IMR-90 (cell line): ENCODE measurements around the gene TLX1. TPM values are rescaled to one million over a fixed set of nuclear protein-coding genes. Genes with fewer than 3 reads are reported as not detected.

Experiments
- ATAC-seq: fragments of 200-7000 bp; cut with Tn5 transposase; 2 replicates; pipeline ENCODE4 v1.9.1; 2020; ENCODE audit warnings: low read depth, mild to moderate bottlenecking, moderate library complexity
- BruUV-seq: library from RNA; stranded (reverse); fragments of 400-500 nt; replicated peaks from 2 replicates; lab custom pipeline; 2021; lab: Mats Ljungman, UMichigan
- CTCF ChIA-PET: fragments of 300-600 bp; formaldehyde crosslinking; extraction: SDS; loops from one replicate; lab custom pipeline; 2021; ENCODE audit warnings: antibody characterized with exemption; lab: Yijun Ruan, JAX
- POLR2A ChIA-PET: fragments of 300-600 bp; sonication (Branson Sonifier 250); formaldehyde crosslinking; loops from one replicate; lab custom pipeline; 2022; ENCODE audit warnings: antibody characterized with exemption; ENCODE audit not compliant: unreplicated experiment; lab: Charles Lee
- DNase-seq: peaks from one replicate; pipeline ENCODE4 v3.0.0; 2013
- H2AFZ ChIP-seq: replicated peaks from 2 replicates; pipeline ENCODE3; 2013; ENCODE audit warnings: low read length, mild to moderate bottlenecking; ENCODE audit not compliant: poor library complexity
- H2AK5ac ChIP-seq: 2 replicates; pipeline ENCODE4 v1.6.1; 2013; ENCODE audit warnings: low read depth, low read length, inconsistent platforms
- H2AK9ac ChIP-seq: replicated peaks from 2 replicates; pipeline ENCODE3; 2013; ENCODE audit warnings: mild to moderate bottlenecking, low read depth, low read length, moderate library complexity; ENCODE audit not compliant: poor library complexity
- H2BK120ac ChIP-seq: 2 replicates; pipeline ENCODE4 v1.6.1; 2013; ENCODE audit warnings: low read depth, low read length, inconsistent platforms
- H2BK15ac ChIP-seq: 3 replicates; pipeline ENCODE4 v1.6.1; 2013; ENCODE audit warnings: low read depth, low read length, inconsistent platforms
- H2BK20ac ChIP-seq: 2 replicates; pipeline ENCODE4 v1.6.1; 2013; ENCODE audit warnings: low read depth, mild to moderate bottlenecking, inconsistent platforms, low read length, moderate library complexity
- H2BK5ac ChIP-seq: 2 replicates; pipeline ENCODE4 v1.6.1; 2013; ENCODE audit warnings: mild to moderate bottlenecking, low read depth, low read length, inconsistent platforms; ENCODE audit not compliant: poor library complexity, severe bottlenecking
- H3K14ac ChIP-seq: replicated peaks from 2 replicates; pipeline ENCODE4 v1.6.1; 2013; ENCODE audit warnings: low read depth, low read length, inconsistent platforms
- H3K18ac ChIP-seq: 2 replicates; pipeline ENCODE4 v1.6.1; 2013; ENCODE audit warnings: low read depth, low read length, control low read depth
- H3K23ac ChIP-seq: 2 replicates; pipeline ENCODE4 v1.6.1; 2013; ENCODE audit warnings: low read depth, low read length, inconsistent platforms
- H3K27ac ChIP-seq: 2 replicates; pipeline ENCODE4 v1.5.1; 2013; ENCODE audit warnings: mild to moderate bottlenecking, control low read depth, low read length; ENCODE audit not compliant: insufficient read depth
- H3K27me3 ChIP-seq: 2 replicates; pipeline ENCODE4 v1.6.1; 2013; ENCODE audit warnings: low read length; ENCODE audit not compliant: control insufficient read depth, insufficient read depth
- H3K36me3 ChIP-seq: 2 replicates; pipeline ENCODE4 v1.6.1; 2013; ENCODE audit warnings: low read length, mixed read lengths; ENCODE audit not compliant: control insufficient read depth, insufficient read depth
- H3K4ac ChIP-seq: 2 replicates; pipeline ENCODE4 v1.6.1; 2013; ENCODE audit warnings: low read depth, low read length, inconsistent platforms
- H3K4me1 ChIP-seq: 2 replicates; pipeline ENCODE4 v1.6.1; 2013; ENCODE audit warnings: low read length, mixed read lengths; ENCODE audit not compliant: control insufficient read depth, insufficient read depth
- H3K4me2 ChIP-seq: 2 replicates; pipeline ENCODE4 v1.6.1; 2013; ENCODE audit warnings: low read depth, mild to moderate bottlenecking, control low read depth, low read length, moderate library complexity
- H3K4me3 ChIP-seq: 2 replicates; pipeline ENCODE4 v1.5.1; 2013; ENCODE audit warnings: low read depth, mild to moderate bottlenecking, control low read depth, low read length, moderate library complexity; ENCODE audit not compliant: insufficient read depth
- H3K56ac ChIP-seq: 2 replicates; pipeline ENCODE4 v1.6.1; 2013; ENCODE audit warnings: low read length, inconsistent platforms; ENCODE audit not compliant: insufficient read depth; ENCODE audit errors: extremely low read depth
- H3K79me1 ChIP-seq, 2 experiments: 2 replicates each; pipeline ENCODE4 v1.6.1; 2013; ENCODE audit warnings: low read length in 2 of 2, inconsistent platforms in 1 of 2, low read depth in 1 of 2
- H3K9ac ChIP-seq: 2 replicates; pipeline ENCODE4 v1.6.1; 2013; ENCODE audit warnings: low read depth, low read length, control low read depth
- H3K9me1 ChIP-seq: 2 replicates; pipeline ENCODE4 v1.6.1; 2013; ENCODE audit warnings: low read length, inconsistent platforms; ENCODE audit not compliant: insufficient read depth
- H3K9me3 ChIP-seq: 2 replicates; pipeline ENCODE4 v1.6.1; 2013; ENCODE audit warnings: low read length; ENCODE audit not compliant: control insufficient read depth, insufficient read depth
- H4K20me1 ChIP-seq: 2 replicates; pipeline ENCODE4 v1.6.1; 2013; ENCODE audit warnings: low read length, inconsistent platforms; ENCODE audit not compliant: insufficient read depth
- H4K5ac ChIP-seq: 2 replicates; pipeline ENCODE4 v1.6.1; 2013; ENCODE audit warnings: mild to moderate bottlenecking, low read depth, low read length, control low read depth
- H4K8ac ChIP-seq, 2 experiments: 2 replicates each; pipeline ENCODE4 v1.6.1; 2013; ENCODE audit warnings: low read depth in 2 of 2, low read length in 2 of 2, control low read depth in 1 of 2, inconsistent platforms in 1 of 2
- H4K91ac ChIP-seq: 2 replicates; pipeline ENCODE4 v1.6.1; 2013; ENCODE audit warnings: low read depth, low read length, inconsistent platforms; ENCODE audit not compliant: insufficient read depth
- BHLHE40 ChIP-seq: fragments of 150-350 bp; IDR thresholded peaks from 2 replicates; pipeline ENCODE4 v1.6.1; 2016; ENCODE audit warnings: mild to moderate bottlenecking, low read depth, low read length
- CEBPB ChIP-seq: IDR thresholded peaks from 2 replicates; pipeline ENCODE4 v1.6.1; 2012; ENCODE audit warnings: low read depth, low read length, improper control_type of control experiment
- CHD1 ChIP-seq: IDR thresholded peaks from 2 replicates; pipeline ENCODE4 v1.6.1; 2012; ENCODE audit warnings: low read depth, low read length, improper control_type of control experiment
- CTCF ChIP-seq: conservative IDR thresholded peaks from 2 replicates; pipeline ENCODE4 v1.5.1; 2012; ENCODE audit warnings: mild to moderate bottlenecking, low read depth, low read length, improper control_type of control experiment
- ELK1 ChIP-seq: fragments of 150-350 bp; IDR thresholded peaks from 2 replicates; pipeline ENCODE4 v1.6.1; 2016; ENCODE audit warnings: low read depth, mild to moderate bottlenecking, low read length, moderate library complexity, borderline replicate concordance
- FOS ChIP-seq: fragments of 150-350 bp; IDR thresholded peaks from 2 replicates; pipeline ENCODE4 v1.6.1; 2016; ENCODE audit warnings: low read depth, low read length
- MAFK ChIP-seq: IDR thresholded peaks from 2 replicates; pipeline ENCODE4 v1.6.1; 2012; ENCODE audit warnings: low read depth, low read length, improper control_type of control experiment
- MAZ ChIP-seq: IDR thresholded peaks from 2 replicates; pipeline ENCODE4 v1.6.1; 2012; ENCODE audit warnings: low read depth, mild to moderate bottlenecking, low read length, improper control_type of control experiment, moderate library complexity, borderline replicate concordance
- MXI1 ChIP-seq: IDR thresholded peaks from 2 replicates; pipeline ENCODE4 v1.6.1; 2012; ENCODE audit warnings: low read depth, mild to moderate bottlenecking, low read length, moderate library complexity, borderline replicate concordance
- NFE2L2 ChIP-seq: fragments of 150-350 bp; IDR thresholded peaks from 2 replicates; pipeline ENCODE4 v1.6.1; 2016; ENCODE audit warnings: low read depth, mild to moderate bottlenecking, low read length
- POLR2A ChIP-seq: IDR thresholded peaks from 2 replicates; pipeline ENCODE4 v1.6.1; 2012; ENCODE audit warnings: mild to moderate bottlenecking, low read depth, low read length
- RAD21 ChIP-seq: IDR thresholded peaks from 2 replicates; pipeline ENCODE4 v1.6.1; 2012; ENCODE audit warnings: low read length, improper control_type of control experiment
- RCOR1 ChIP-seq: IDR thresholded peaks from 2 replicates; pipeline ENCODE4 v1.6.1; 2012; ENCODE audit warnings: mild to moderate bottlenecking, low read length, improper control_type of control experiment; ENCODE audit not compliant: insufficient replicate concordance
- RFX5 ChIP-seq: IDR thresholded peaks from 2 replicates; pipeline ENCODE4 v1.8.0; 2012; ENCODE audit warnings: low read depth, mild to moderate bottlenecking, low read length, moderate library complexity
- SMC3 ChIP-seq: fragments of 150-350 bp; IDR thresholded peaks from 2 replicates; pipeline ENCODE4 v1.6.1; 2016; ENCODE audit warnings: low read depth, mild to moderate bottlenecking, antibody characterized with exemption, low read length, moderate library complexity
- USF2 ChIP-seq: fragments of 150-350 bp; IDR thresholded peaks from 2 replicates; pipeline ENCODE4 v1.6.1; 2017; ENCODE audit warnings: mild to moderate bottlenecking, antibody characterized with exemption, low read length, low read depth
- WGBS, 2 experiments: methylation state at CpG; one replicate each; pipeline versions ENCODE4 v1.1.5 to v1.1.7; 2013; ENCODE audit warnings: missing lambda C conversion rate in 2 of 2; ENCODE audit not compliant: insufficient read length in 1 of 2; ENCODE audit errors: extremely low coverage in 2 of 2; 5-methylcytosine and 5-hydroxymethylcytosine counted together
- dilution Hi-C: fragments of 300-500 bp; cut with HindIII; formaldehyde crosslinking; loops from one replicate; pipeline ENCODE4 v1.14.3; 2018; ENCODE audit warnings: low sequenced_read_pairs; ENCODE audit not compliant: unreplicated experiment
- in situ Hi-C: fragments of 300-500 bp; cut with MboI; formaldehyde crosslinking; loops from 3 replicates; pipeline ENCODE4 v1.14.3; 2019; ENCODE audit warnings: low sequenced_read_pairs, inconsistent platforms, mixed read lengths
- intact Hi-C: fragments of 100-400 bp; cut with micrococcal nuclease; formaldehyde crosslinking; loops from 2 replicates; pipeline ENCODE4 v1.10.0; 2022
- polyA plus RNA-seq, 3 experiments: library from polyadenylated mRNA; depleted of rRNA; stranded (reverse); fragments of >200 nt; gene quantifications; 2 replicates each; pipeline ENCODE4 v1.2.3, GENCODE V29; 2012; ENCODE audit warnings: low replicate concordance in 1 of 3
- total RNA-seq: library from RNA; depleted of rRNA; stranded (reverse); fragments of >200 nt; gene quantifications from 2 replicates; pipeline ENCODE4 v1.2.3, GENCODE V29; 2012

Gene TLX1
- total and polyA plus RNA-seq, 2 of the 4 experiments (the other 2 are of a cell fraction) = not detected

- Histone ChIP-seq H3K9me3 (no peaks in the 10 kb centered on the region), H3K27me3 (peaks cover 71% of the 10 kb centered on the region), H3K79me1 (no peaks in the 10 kb centered on the region), H3K4ac (no peak overlapping the region), H3K14ac (no peak overlapping the region), H3K23ac (no peak overlapping the region), H2AK9ac (no peak overlapping the region), H4K91ac (no peak overlapping the region), H3K56ac (no peak overlapping the region), H2AFZ (peak overlapping the region; percentile 59), H3K9ac (no peak overlapping the region), H3K4me3 (no peak overlapping the region), H3K18ac (no peak overlapping the region), H4K5ac (no peak overlapping the region), H3K27ac (no peak overlapping the region), H2AK5ac (no peak overlapping the region), H3K36me3 (no peaks in the 10 kb centered on the region), H2BK20ac (no peak overlapping the region), H4K20me1 (no peaks in the 10 kb centered on the region), H2BK120ac (no peak overlapping the region), H2BK5ac (no peak overlapping the region), H3K4me2 (no peak overlapping the region), H3K9me1 (no peaks in the 10 kb centered on the region), H2BK15ac (no peak overlapping the region), H3K4me1 (no peaks in the 10 kb centered on the region), H4K8ac (no peak overlapping the region)
- WGBS, 2 experiments = no CpG with 5 or more reads among the region's 2 CpGs
- DNase-seq = no peak
- CTCF ChIA-PET = no interaction called here
- BruUV-seq = no TSS peak
- TF ChIP-seq POLR2A (no peak), MAZ (no peak), CEBPB (no peak), CHD1 (no peak), NFE2L2 (no peak), MXI1 (no peak), MAFK (no peak), BHLHE40 (no peak), FOS (no peak), SMC3 (no peak), RAD21 (no peak), RCOR1 (no peak), CTCF (no peak), ELK1 (no peak), USF2 (no peak), RFX5 (no peak)
- POLR2A ChIA-PET = no interaction called here
- intact Hi-C loops (no loop called here), dilution Hi-C loops (no loop called here), in situ Hi-C loops (no loop called here)
- ATAC-seq = no peak
These were observed 16.5 kb upstream of the TLX1 start for GRCh38 chr10:101114646-101115045.
